GM21717 (cell line): ENCODE results near the gene SNED1.

Experiments
- ATAC-seq: cut with Tn5 transposase; IDR thresholded peaks from one replicate; pipeline ENCODE4 v1.9.1; 2021; ENCODE audit warnings: mild to moderate bottlenecking, moderate library complexity; ENCODE audit not compliant: unreplicated experiment

Gene SNED1

GRCh38 chr2:240991378-240992263, 6.8 kb upstream of the SNED1 start:
- no peak for ATAC-seq

GRCh38 chr2:240992572-240993291, 5.7 kb upstream of the SNED1 start:
- ATAC-seq, result no peak

- ATAC-seq, result no peak
These were observed 4.8 kb upstream of the SNED1 start for GRCh38 chr2:240993446-240994170.

- no peak for ATAC-seq
These were observed 4.1 kb upstream of the SNED1 start for GRCh38 chr2:240994171-240994896.

GRCh38 chr2:240995041-240996021, 3.1 kb upstream of the SNED1 start:
- no peak for ATAC-seq

GRCh38 chr2:240996161-240996833, 2.1 kb upstream of the SNED1 start:
- ATAC-seq, result no peak

- no peak for ATAC-seq
These were observed 1.6 kb upstream of the SNED1 start for GRCh38 chr2:240996834-240997140.

GRCh38 chr2:240997141-240997855, 1.1 kb upstream of the SNED1 start:
- no peak for ATAC-seq

GRCh38 chr2:240998706-240998994, 232 bp downstream of the SNED1 start:
- no peak for ATAC-seq

- no peak for ATAC-seq
These were observed 775 bp downstream of the SNED1 start for GRCh38 chr2:240998995-240999791.

- ATAC-seq, result no peak
These were observed 1.6 kb downstream of the SNED1 start for GRCh38 chr2:240999873-241000541.

- ATAC-seq, result no peak
These were observed 2.5 kb downstream of the SNED1 start for GRCh38 chr2:241000831-241001321.

- ATAC-seq, result no peak
These were observed 3.2 kb downstream of the SNED1 start for GRCh38 chr2:241001413-241002274.

GRCh38 chr2:241002275-241003046, 4.0 kb downstream of the SNED1 start:
- no peak for ATAC-seq

- no peak for ATAC-seq
These were observed 4.6 kb downstream of the SNED1 start for GRCh38 chr2:241003047-241003360.

- no peak for ATAC-seq
These were observed 5.0 kb downstream of the SNED1 start for GRCh38 chr2:241003369-241003768.
